K562 (cell line): ENCODE results near the gene ESPN. TPM values are rescaled to one million over a fixed set of nuclear protein-coding genes. Genes with fewer than 3 reads are reported as not detected.

ENCODE experiments used
- ATAC-seq: fragments of 200-7000 bp; cut with Tn5 transposase; 3 replicates; pipeline ENCODE4 v1.9.1; 2020; ENCODE audit warnings: moderate library complexity
- BruUV-seq: library from RNA; stranded (reverse); fragments of 400-500 nt; replicated peaks from 2 replicates; lab custom pipeline; 2021; lab: Mats Ljungman, UMichigan
- CTCF ChIA-PET: fragments of 300-600 bp; formaldehyde crosslinking; extraction: SDS; loops from one replicate; lab custom pipeline; 2021; ENCODE audit warnings: low intra/inter-chr PET ratio; lab: Yijun Ruan, JAX
- POLR2A ChIA-PET: fragments of 300-600, 350-650 bp; sonication (Branson Sonifier 250); formaldehyde crosslinking; extraction: SDS; loops from one replicate; lab custom pipeline; 2021; ENCODE audit warnings: antibody characterized with exemption, inconsistent platforms; lab: Yijun Ruan, JAX
- DNase-seq, 4 experiments: peaks; one replicate each; pipeline versions ENCODE4 v3.0.0 to v3.0.0-alpha.2; 2011 to 2018; ENCODE audit warnings: low spot score in 3 of 4, mixed read lengths in 3 of 4; ENCODE audit errors: extremely low read depth in 1 of 4
- FAIRE-seq: peaks from 2 replicates; lab custom pipeline; 2011; peaks lifted over from hg19 to GRCh38; lab: Jason Lieb, UNC
- H2AFZ ChIP-seq: 2 replicates; pipeline ENCODE4 v1.6.0; 2011; ENCODE audit warnings: low read depth, low read length, control low read depth, inconsistent platforms
- H3K27ac ChIP-seq: fragments of 200-600 bp; 3 replicates; pipeline ENCODE4 v1.8.0; 2011; ENCODE audit warnings: low read depth, mild to moderate bottlenecking, control low read depth, inconsistent platforms, low read length, moderate library complexity, mixed read lengths; ENCODE audit errors: extremely low read depth
- H3K27me3 ChIP-seq, 2 experiments: fragments of 300-600 bp in 1 of 2; 2 replicates in 1 of 2; 3 replicates in 1 of 2; pipeline versions ENCODE4 v1.6.0 to v1.8.0; 2011; ENCODE audit warnings: inconsistent platforms in 2 of 2, low read length in 2 of 2, mild to moderate bottlenecking in 1 of 2, mixed read lengths in 1 of 2, moderate library complexity in 1 of 2; ENCODE audit not compliant: control insufficient read depth in 2 of 2, insufficient read depth in 2 of 2
- H3K36me3 ChIP-seq: fragments of 300-600 bp; 3 replicates; pipeline ENCODE4 v1.8.0; 2011; ENCODE audit warnings: mild to moderate bottlenecking, low read length, inconsistent platforms; ENCODE audit not compliant: control insufficient read depth, insufficient read depth
- H3K4me1 ChIP-seq, 2 experiments: fragments of 200-600 bp in 1 of 2; replicated peaks in 1 of 2; 2 replicates in 1 of 2; 3 replicates in 1 of 2; pipeline versions ENCODE4 v1.5.1 to v1.8.0; 2011; ENCODE audit warnings: inconsistent platforms in 2 of 2, low read length in 2 of 2, mild to moderate bottlenecking in 1 of 2, mixed read lengths in 1 of 2, moderate library complexity in 1 of 2; ENCODE audit not compliant: control insufficient read depth in 2 of 2, insufficient read depth in 2 of 2
- H3K4me2 ChIP-seq: 2 replicates; pipeline ENCODE4 v1.6.1; 2011; ENCODE audit warnings: low read length, control low read depth, inconsistent platforms, mixed read lengths; ENCODE audit not compliant: insufficient read depth
- H3K4me3 ChIP-seq: fragments of 200-600 bp; sonication (generic), shearing (Covaris generic); 2 replicates; pipeline ENCODE4 v1.5.1; 2016; ENCODE audit warnings: control low read depth, inconsistent platforms
- H3K79me2 ChIP-seq: fragments of 200-600 bp; 3 replicates; pipeline ENCODE4 v1.8.0; 2011; ENCODE audit warnings: low read length, inconsistent platforms; ENCODE audit not compliant: control insufficient read depth, insufficient read depth
- H3K9ac ChIP-seq, 2 experiments: 2 replicates each; pipeline versions ENCODE4 v1.6.0 to v1.6.1; 2011; ENCODE audit warnings: low read depth in 2 of 2, low read length in 2 of 2, control low read depth in 1 of 2, inconsistent platforms in 1 of 2, mild to moderate bottlenecking in 1 of 2, mixed read lengths in 1 of 2; ENCODE audit not compliant: insufficient read depth in 1 of 2
- H3K9me1 ChIP-seq: one replicate; pipeline ENCODE4 v1.6.0; 2011; ENCODE audit warnings: inconsistent platforms, mild to moderate bottlenecking, low read length, moderate library complexity; ENCODE audit not compliant: control insufficient read depth, insufficient read depth
- H3K9me3 ChIP-seq: replicated peaks from 2 replicates; pipeline ENCODE4 v1.5.1; 2011; ENCODE audit warnings: low read depth, low read length, inconsistent platforms; ENCODE audit not compliant: control insufficient read depth, insufficient read depth
- H4K20me1 ChIP-seq: replicated peaks from 2 replicates; pipeline ENCODE4 v1.6.1; 2011; ENCODE audit warnings: low read length, inconsistent platforms, mixed read lengths; ENCODE audit not compliant: control insufficient read depth, insufficient read depth
- BCOR ChIP-seq: fragments of 450-650 bp; IDR thresholded peaks from 2 replicates; pipeline ENCODE4 v1.6.1; 2016
- CBFB ChIP-seq: sonication (generic); formaldehyde crosslinking; IDR thresholded peaks from 2 replicates; pipeline ENCODE4 v1.4.0; 2020; ENCODE audit warnings: mild to moderate bottlenecking, missing genetic modification reagents
- CGGBP1 ChIP-seq: fragments of 250-450 bp; sonication (Bioruptor Pico); IDR thresholded peaks from 2 replicates; pipeline ENCODE4 v1.9.0; 2021; ENCODE audit warnings: mild to moderate bottlenecking
- E2F6 ChIP-seq, 2 experiments: IDR thresholded peaks; 2 replicates each; pipeline ENCODE4 v1.6.1; 2011; ENCODE audit warnings: borderline replicate concordance in 1 of 2, control low read depth in 1 of 2, low read depth in 1 of 2, low read length in 1 of 2, mild to moderate bottlenecking in 1 of 2, mixed read lengths in 1 of 2, moderate library complexity in 1 of 2; ENCODE audit not compliant: insufficient read depth in 1 of 2, insufficient read length in 1 of 2, poor library complexity in 1 of 2, severe bottlenecking in 1 of 2; ENCODE audit errors: extremely low read depth in 1 of 2
- ETV1 ChIP-seq: fragments of 450-650 bp; conservative IDR thresholded peaks from 2 replicates; pipeline ENCODE4 v1.6.1; 2016; ENCODE audit warnings: missing genetic modification characterization, control low read depth, low read depth, missing compliant biosample characterization
- HDAC8 ChIP-seq: fragments of 450-650 bp; IDR thresholded peaks from 2 replicates; pipeline ENCODE4 v1.6.1; 2016; ENCODE audit warnings: mild to moderate bottlenecking, missing genetic modification characterization, moderate library complexity, missing compliant biosample characterization
- LCOR ChIP-seq: sonication (generic); formaldehyde crosslinking; IDR thresholded peaks from 2 replicates; pipeline ENCODE4 v1.8.0; 2022; ENCODE audit warnings: mild to moderate bottlenecking, missing genetic modification reagents
- MAX ChIP-seq: sonication (generic); formaldehyde crosslinking; IDR thresholded peaks from 2 replicates; pipeline ENCODE4 v1.9.0; 2022; ENCODE audit warnings: mild to moderate bottlenecking, missing genetic modification reagents
- NFIC ChIP-seq: fragments of 450-650 bp; IDR thresholded peaks from 2 replicates; pipeline ENCODE4 v1.6.1; 2017; ENCODE audit warnings: mild to moderate bottlenecking, inconsistent platforms
- NFIX ChIP-seq: fragments of 250-450 bp; sonication (Bioruptor Pico); IDR thresholded peaks from 2 replicates; pipeline ENCODE4 v1.4.0; 2020; ENCODE audit warnings: low read depth, mild to moderate bottlenecking, moderate library complexity
- PCBP2 ChIP-seq: fragments of 200-400 bp; formaldehyde crosslinking; IDR thresholded peaks from 2 replicates; pipeline ENCODE4 v1.6.1; 2018; ENCODE audit warnings: low read length, low read depth, mild to moderate bottlenecking, moderate library complexity; ENCODE audit not compliant: poor library complexity, severe bottlenecking
- RBM22 ChIP-seq: fragments of 200-400 bp; formaldehyde crosslinking; IDR thresholded peaks from 2 replicates; pipeline ENCODE4 v1.6.1; 2018; ENCODE audit warnings: low read length, low read depth; ENCODE audit not compliant: poor library complexity, severe bottlenecking
- SRSF1 ChIP-seq: fragments of 200-400 bp; formaldehyde crosslinking; IDR thresholded peaks from 2 replicates; pipeline ENCODE4 v1.6.1; 2017; ENCODE audit warnings: mild to moderate bottlenecking, low read depth, low read length, moderate library complexity
- TRIM24 ChIP-seq, 2 experiments: fragments of 450-650 bp; IDR thresholded peaks; 2 replicates each; pipeline ENCODE4 v1.6.1; 2016
- TRIM28 ChIP-seq: fragments of 450-650 bp; IDR thresholded peaks from 2 replicates; pipeline ENCODE4 v1.6.1; 2017
- ZNF121 ChIP-seq: sonication (generic); formaldehyde crosslinking; conservative IDR thresholded peaks from 2 replicates; pipeline ENCODE4 v1.8.0; 2022; ENCODE audit warnings: missing genetic modification reagents
- ZNF316 ChIP-seq: fragments of 450-650 bp; IDR thresholded peaks from 2 replicates; pipeline ENCODE4 v1.6.1; 2016
- ZNF354B ChIP-seq: fragments of 250-450 bp; sonication (Bioruptor Pico); IDR thresholded peaks from 2 replicates; pipeline ENCODE4 v1.4.0; 2020
- WGBS: fragments of 100-300 bp; shearing (Covaris generic); methylation state at CpG from one replicate; pipeline ENCODE4 v1.1.6; 2016; ENCODE audit warnings: low coverage, mixed read lengths; ENCODE audit not compliant: insufficient coverage; ENCODE audit errors: missing lambda C conversion rate; 5-methylcytosine and 5-hydroxymethylcytosine counted together
- in situ Hi-C: fragments of 300-500 bp; cut with MboI; formaldehyde crosslinking; loops from 4 replicates; pipeline ENCODE4 v1.15.0; 2018; ENCODE audit warnings: inconsistent platforms, mixed read lengths
- intact Hi-C: fragments of 100-400 bp; cut with micrococcal nuclease; formaldehyde crosslinking; loops from 2 replicates; pipeline ENCODE4 v1.14.2; 2022
- polyA plus RNA-seq, 8 experiments: library from polyadenylated mRNA; depleted of rRNA in 4 of 8; stranded (reverse) in 5 of 8; unstranded in 3 of 8; fragments of >200 nt; fragmentation: Nextera tagmentation in 2 of 8; fragmentation: Illumina TruSeq in 1 of 8; extraction: Ambion mirVana in 2 of 8; extraction: Trizol in 1 of 8; gene quantifications; 2 replicates each; pipeline versions ENCODE4 v1.2.1 to v1.2.3, GENCODE V29; 2011 to 2014; ENCODE audit warnings: inconsistent platforms in 1 of 8, missing spikeins in 1 of 8
- total RNA-seq, 7 experiments: library from RNA; depleted of rRNA in 6 of 7; stranded (reverse); fragments of >200 nt in 6 of 7; fragmentation: Illumina TruSeq in 2 of 7; extraction: Trizol in 2 of 7; gene quantifications; 2 replicates each; pipeline versions ENCODE4 v1.2.1 to v1.2.3, GENCODE V29; 2011 to 2021; ENCODE audit warnings: low replicate concordance in 1 of 7
- TF ChIP-seq, protein P1 (sequence below): fragments of 450-650 bp; formaldehyde crosslinking; IDR thresholded peaks from 2 replicates; pipeline ENCODE4 v1.4.0; 2020; ENCODE audit warnings: mild to moderate bottlenecking

Gene ESPN
- total and polyA plus RNA-seq, 9 of the 15 experiments (the other 6 are each of a cell fraction or from before 2014, with no cell fraction given): 0.07 to 1.2 (median 0.45) TPM; not detected in 3

DNA sequence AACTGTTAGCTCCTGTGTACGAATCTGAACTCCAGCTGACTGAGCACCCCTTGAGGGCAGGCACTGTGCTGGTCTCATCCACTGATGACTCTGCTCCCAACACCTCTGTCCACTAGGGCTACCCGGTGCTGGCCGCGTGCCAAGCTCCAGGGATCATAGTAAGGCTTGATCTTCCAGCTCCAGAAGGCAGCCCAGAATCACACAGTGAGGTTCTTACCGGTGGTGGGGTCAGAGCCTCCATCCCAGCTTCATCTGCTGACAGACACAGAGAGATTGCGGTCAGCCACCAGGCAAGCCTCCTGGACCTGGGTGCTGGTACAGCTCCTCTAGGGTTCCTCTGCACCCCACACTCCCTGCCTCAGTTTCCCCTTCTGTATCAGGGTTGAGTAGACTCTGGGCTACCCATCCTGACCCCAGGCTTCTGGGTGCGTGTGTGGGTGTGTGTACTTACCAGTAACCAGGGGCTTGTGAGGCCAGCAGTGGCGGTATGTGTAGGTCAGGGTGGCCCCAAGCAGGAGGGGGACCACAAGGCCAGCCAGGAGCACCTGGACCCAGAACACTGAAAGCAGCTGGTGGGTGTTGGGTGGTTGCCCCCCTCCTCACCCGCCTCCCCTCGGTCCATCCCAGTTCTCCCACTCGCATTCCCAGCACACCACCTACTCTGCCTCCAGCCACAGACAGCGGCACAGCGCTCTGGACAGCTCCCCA lies 38.0 kb downstream of the ESPN start:
- no TSS peak for BruUV-seq
- Histone ChIP-seq H3K9me1 (no peaks in the 10 kb centered on the region), H3K27me3 (peaks cover 75 to 81% of the 10 kb centered on the region in 2 experiments), H3K4me3 (no peak overlapping the region), H2AFZ (no peak overlapping the region), H3K36me3 (no peaks in the 10 kb centered on the region), H4K20me1 (peaks cover 28% of the 10 kb centered on the region), H3K9me3 (no peaks in the 10 kb centered on the region), H3K9ac (no peak overlapping the region), H3K4me2 (no peak overlapping the region), H3K27ac (no peak overlapping the region), H3K79me2 (no peaks in the 10 kb centered on the region), H3K4me1 (peaks cover 0 to 51% of the 10 kb centered on the region in 2 experiments; a peak in 2 of 5 replicates)
- ChIA-PET CTCF (no interaction called here), POLR2A (interaction anchor here (0.5 to 1.4 kb wide), 5 partner anchors 24 to 1168 kb away, joined by 3 read pairs; no protein-coding TSS in a partner anchor)
- FAIRE-seq (no peak), DNase-seq (peak in 3 of 4 experiments; percentile 38 to 58 (median 53)), ATAC-seq (no peak)
- TF ChIP-seq ETV1 (tag) (no peak), ZNF354B (CRISPR knock-in tag) (no peak), ZNF316 (peak; percentile 88), NFIX (CRISPR knock-in tag) (peak; percentile 66), CGGBP1 (no peak), SRSF1 (no peak), TRIM28 (peak; percentile 75; the same call in 1 of the 2 replicates), RBM22 (no peak), PCBP2 (no peak), TRIM24 (IDR thresholded peaks at IDR 0.05) (peak; percentile 29 to 68; a peak in 3 of 4 replicates), ZNF121 (0 out of 2 replicates have a peak, but pooled peaks have one; percentile 27), MAX (CRISPR knock-in tag) (no peak), CBFB (CRISPR knock-in tag) (0 out of 2 replicates have a peak, but pooled peaks have one; percentile 36), LCOR (no peak), NFIC (peak; percentile 96), E2F6 (IDR thresholded peaks at IDR 0.05; ENCODE audit: borderline replicate concordance in 1 of 2, extremely low read depth in 1 of 2, insufficient read depth in 1 of 2, insufficient read length in 1 of 2, low read depth in 1 of 2, low read length in 1 of 2, poor library complexity in 1 of 2, severe bottlenecking in 1 of 2) (no peak), HDAC8 (tag) (no peak), BCOR (peak; percentile 27; the same call in 1 of the 2 replicates)
- TF ChIP-seq, protein P1, sequence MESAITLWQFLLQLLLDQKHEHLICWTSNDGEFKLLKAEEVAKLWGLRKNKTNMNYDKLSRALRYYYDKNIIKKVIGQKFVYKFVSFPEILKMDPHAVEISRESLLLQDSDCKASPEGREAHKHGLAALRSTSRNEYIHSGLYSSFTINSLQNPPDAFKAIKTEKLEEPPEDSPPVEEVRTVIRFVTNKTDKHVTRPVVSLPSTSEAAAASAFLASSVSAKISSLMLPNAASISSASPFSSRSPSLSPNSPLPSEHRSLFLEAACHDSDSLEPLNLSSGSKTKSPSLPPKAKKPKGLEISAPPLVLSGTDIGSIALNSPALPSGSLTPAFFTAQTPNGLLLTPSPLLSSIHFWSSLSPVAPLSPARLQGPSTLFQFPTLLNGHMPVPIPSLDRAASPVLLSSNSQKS: no peak
- WGBS: 11% methylated on average over 13 of the region's 13 CpGs
- intact Hi-C loops (no loop called here), in situ Hi-C loops (no loop called here)
